Upper lobe of left lung (tissue), 4 donors: Measurements from ENCODE around the gene ATP8B1.
"Not testable (repeated sequence)": the region's sequence is repeated elsewhere in the genome, so short reads cannot be mapped to it uniquely, and the experiment has no call there.

Experiments used
- EP300 ChIP-seq, 4 donors: sonication (generic); formaldehyde crosslinking; IDR thresholded peaks; one replicate each; pipeline ENCODE4 v1.5.1; 2017; ENCODE audit warnings: antibody characterized with exemption in 4 of 4, control low read depth in 2 of 4
- POLR2A ChIP-seq, 4 donors: fragments of 450-650 bp; IDR thresholded peaks; one replicate each; pipeline ENCODE4 v1.5.1; 2016 to 2017; ENCODE audit warnings: antibody characterized with exemption in 4 of 4, mild to moderate bottlenecking in 2 of 4
- POLR2AphosphoS5 ChIP-seq, 2 donors: sonication (generic); formaldehyde crosslinking; IDR thresholded peaks; one replicate each; pipeline ENCODE4 v1.5.1; 2017; ENCODE audit warnings: antibody characterized with exemption in 2 of 2
- TF ChIP-seq, protein P1 (sequence below), 6 experiments: fragments of 450-650 bp in 4 of 6; fragments of 200-600 bp in 2 of 6; sonication (generic) in 2 of 6; IDR thresholded peaks; one replicate each; pipeline ENCODE4 v1.5.1; 2016 to 2019; ENCODE audit warnings: antibody characterized with exemption in 6 of 6

DNA sequence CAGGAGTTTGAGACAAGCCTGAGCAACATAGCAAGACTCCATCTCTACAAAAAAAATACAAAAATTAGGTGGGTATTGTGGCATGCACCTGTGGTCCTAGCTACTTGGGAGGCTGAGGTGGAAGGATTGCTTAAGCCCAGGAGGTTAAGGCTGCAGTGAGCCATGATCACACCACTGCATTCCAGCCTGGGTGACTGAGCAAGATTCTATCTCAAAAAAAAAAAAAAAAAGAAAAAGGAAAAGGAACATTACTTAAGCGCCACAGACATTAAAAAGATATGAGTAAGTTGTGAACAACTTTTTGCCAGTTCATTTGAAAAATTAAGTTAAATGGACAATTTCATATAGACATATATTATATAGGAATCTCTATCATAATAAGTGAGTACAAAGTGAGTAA, 45.3 kb upstream of the ATP8B1 start:
- TF ChIP-seq, protein P1, sequence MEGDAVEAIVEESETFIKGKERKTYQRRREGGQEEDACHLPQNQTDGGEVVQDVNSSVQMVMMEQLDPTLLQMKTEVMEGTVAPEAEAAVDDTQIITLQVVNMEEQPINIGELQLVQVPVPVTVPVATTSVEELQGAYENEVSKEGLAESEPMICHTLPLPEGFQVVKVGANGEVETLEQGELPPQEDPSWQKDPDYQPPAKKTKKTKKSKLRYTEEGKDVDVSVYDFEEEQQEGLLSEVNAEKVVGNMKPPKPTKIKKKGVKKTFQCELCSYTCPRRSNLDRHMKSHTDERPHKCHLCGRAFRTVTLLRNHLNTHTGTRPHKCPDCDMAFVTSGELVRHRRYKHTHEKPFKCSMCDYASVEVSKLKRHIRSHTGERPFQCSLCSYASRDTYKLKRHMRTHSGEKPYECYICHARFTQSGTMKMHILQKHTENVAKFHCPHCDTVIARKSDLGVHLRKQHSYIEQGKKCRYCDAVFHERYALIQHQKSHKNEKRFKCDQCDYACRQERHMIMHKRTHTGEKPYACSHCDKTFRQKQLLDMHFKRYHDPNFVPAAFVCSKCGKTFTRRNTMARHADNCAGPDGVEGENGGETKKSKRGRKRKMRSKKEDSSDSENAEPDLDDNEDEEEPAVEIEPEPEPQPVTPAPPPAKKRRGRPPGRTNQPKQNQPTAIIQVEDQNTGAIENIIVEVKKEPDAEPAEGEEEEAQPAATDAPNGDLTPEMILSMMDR (IDR thresholded peaks at IDR 0.05): not testable (repeated sequence)
- TF ChIP-seq EP300, POLR2A, POLR2AphosphoS5 (IDR thresholded peaks at IDR 0.05): not testable (repeated sequence)
